ENCODE results near the gene RALGAPA2. TPM values are rescaled to one million over a fixed set of nuclear protein-coding genes. Genes with fewer than 3 reads are reported as not detected.

RALGAPA2 gene
- polyA plus RNA-seq, 1 donor from 2014 or later = 21.8 TPM

DNA sequence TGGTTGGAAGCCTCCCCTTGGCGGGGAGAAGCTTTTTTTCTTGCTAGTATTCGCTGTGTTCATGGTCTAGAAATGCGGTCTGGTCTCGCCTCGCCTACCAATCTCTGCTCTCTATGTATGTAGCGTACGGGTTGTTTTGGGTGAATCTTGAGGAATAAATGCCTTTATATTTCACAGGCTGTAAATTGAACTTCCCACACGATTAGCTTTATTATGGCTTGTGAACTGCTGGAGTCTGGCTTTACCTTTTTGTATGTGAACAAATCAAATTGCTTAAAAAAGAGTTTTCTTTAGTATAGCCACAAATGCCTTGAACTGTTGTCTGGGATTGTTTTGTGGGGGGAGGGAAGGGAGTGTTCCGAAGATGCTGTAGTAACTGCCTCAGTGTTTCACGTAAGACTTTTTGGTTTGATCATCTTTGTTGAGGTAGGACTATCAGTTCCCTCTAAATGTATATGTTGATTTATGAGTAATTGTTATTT lies 342.3 kb downstream of the RALGAPA2 start:
- no peak overlapping the region for H2AFZ ChIP-seq (ENCODE audit: low read depth, low read length)
- H3K4me2 ChIP-seq (ENCODE audit: low read length) = peak overlapping the region; percentile 93
- peak overlapping the region; percentile 80 for H3K9ac ChIP-seq (ENCODE audit: low read length)

DNA sequence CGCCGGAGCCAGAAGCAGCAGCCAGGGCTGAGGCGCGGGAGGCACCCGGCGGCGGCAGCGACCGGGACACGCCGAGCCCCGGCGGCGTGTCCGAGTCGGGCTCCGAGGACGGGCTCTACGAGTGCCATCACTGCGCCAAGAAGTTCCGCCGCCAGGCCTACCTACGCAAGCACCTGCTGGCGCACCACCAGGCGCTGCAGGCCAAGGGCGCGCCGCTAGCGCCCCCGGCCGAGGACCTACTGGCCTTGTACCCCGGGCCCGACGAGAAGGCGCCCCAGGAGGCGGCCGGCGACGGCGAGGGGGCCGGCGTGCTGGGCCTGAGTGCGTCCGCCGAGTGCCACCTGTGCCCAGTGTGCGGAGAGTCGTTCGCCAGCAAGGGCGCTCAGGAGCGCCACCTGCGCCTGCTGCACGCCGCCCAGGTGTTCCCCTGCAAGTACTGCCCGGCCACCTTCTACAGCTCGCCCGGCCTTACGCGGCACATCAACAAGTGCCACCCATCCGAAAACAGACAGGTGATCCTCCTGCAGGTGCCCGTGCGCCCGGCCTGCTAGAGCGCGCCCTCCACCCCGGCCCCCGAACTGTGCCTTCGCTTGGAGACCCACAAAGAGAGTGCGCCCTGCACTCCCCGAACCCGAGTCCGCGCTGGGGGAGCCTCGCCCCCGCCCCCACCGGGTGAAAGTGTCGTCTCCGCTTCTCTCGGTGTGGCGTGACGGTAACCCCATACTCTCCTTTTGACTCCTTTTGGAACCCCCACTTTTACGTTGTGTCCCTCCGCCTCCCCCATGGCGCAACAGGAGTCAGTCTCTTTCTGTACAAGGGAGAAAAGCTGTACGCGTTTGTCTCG lies 343.0 kb downstream of the RALGAPA2 start:
- Histone ChIP-seq H3K27ac (ENCODE audit: low read length) (peak overlapping the region; percentile 26), H3K9ac (ENCODE audit: low read length) (peak overlapping the region; percentile 80), H3K9me2 (ENCODE audit: insufficient read depth, low read length) (no peaks in the 10 kb centered on the region), H3K4me2 (ENCODE audit: low read length) (peak overlapping the region; percentile 93), H3K4me3 (ENCODE audit: low read length) (peak overlapping the region; percentile 83), H2AFZ (ENCODE audit: low read depth, low read length) (no peak overlapping the region), H3K79me2 (replicated peaks; ENCODE audit: insufficient read depth, low read length) (peaks cover 37% of the 10 kb centered on the region), H3K27me3 (ENCODE audit: insufficient read depth, low read depth, low read length) (peaks cover 26% of the 10 kb centered on the region), H4K20me1 (ENCODE audit: insufficient read depth) (peaks cover 6% of the 10 kb centered on the region), H3F3A (ENCODE audit: insufficient read depth, low read length, poor library complexity, severe bottlenecking) (peaks cover 3% of the 10 kb centered on the region), H3K9me3 (ENCODE audit: low read length) (no peaks in the 10 kb centered on the region), H3K36me3 (ENCODE audit: insufficient read depth, low read length) (no peaks in the 10 kb centered on the region)
- peak; percentile 33 for TF ChIP-seq RAD21 (conservative IDR thresholded peaks at IDR 0.05)
- TF ChIP-seq, protein P1, sequence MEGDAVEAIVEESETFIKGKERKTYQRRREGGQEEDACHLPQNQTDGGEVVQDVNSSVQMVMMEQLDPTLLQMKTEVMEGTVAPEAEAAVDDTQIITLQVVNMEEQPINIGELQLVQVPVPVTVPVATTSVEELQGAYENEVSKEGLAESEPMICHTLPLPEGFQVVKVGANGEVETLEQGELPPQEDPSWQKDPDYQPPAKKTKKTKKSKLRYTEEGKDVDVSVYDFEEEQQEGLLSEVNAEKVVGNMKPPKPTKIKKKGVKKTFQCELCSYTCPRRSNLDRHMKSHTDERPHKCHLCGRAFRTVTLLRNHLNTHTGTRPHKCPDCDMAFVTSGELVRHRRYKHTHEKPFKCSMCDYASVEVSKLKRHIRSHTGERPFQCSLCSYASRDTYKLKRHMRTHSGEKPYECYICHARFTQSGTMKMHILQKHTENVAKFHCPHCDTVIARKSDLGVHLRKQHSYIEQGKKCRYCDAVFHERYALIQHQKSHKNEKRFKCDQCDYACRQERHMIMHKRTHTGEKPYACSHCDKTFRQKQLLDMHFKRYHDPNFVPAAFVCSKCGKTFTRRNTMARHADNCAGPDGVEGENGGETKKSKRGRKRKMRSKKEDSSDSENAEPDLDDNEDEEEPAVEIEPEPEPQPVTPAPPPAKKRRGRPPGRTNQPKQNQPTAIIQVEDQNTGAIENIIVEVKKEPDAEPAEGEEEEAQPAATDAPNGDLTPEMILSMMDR (IDR thresholded peaks at IDR 0.05; ENCODE audit: poor library complexity, severe bottlenecking) = peak; percentile 72
- TF ChIP-seq SMC3 (conservative IDR thresholded peaks at IDR 0.05; ENCODE audit: poor library complexity) = peak; percentile 34
- TF ChIP-seq MXI1 (conservative IDR thresholded peaks at IDR 0.05; ENCODE audit: poor library complexity, severe bottlenecking) = peak; percentile 66
- TF ChIP-seq EZH2 (IDR thresholded peaks at IDR 0.05; ENCODE audit: borderline replicate concordance, insufficient read depth, low read length, poor library complexity, severe bottlenecking) = no peak
- TF ChIP-seq POLR2AphosphoS5 (IDR thresholded peaks at IDR 0.05) = no peak
- TF ChIP-seq TAF1 (IDR thresholded peaks at IDR 0.05; ENCODE audit: low read depth) = no peak
- TF ChIP-seq, protein P2, sequence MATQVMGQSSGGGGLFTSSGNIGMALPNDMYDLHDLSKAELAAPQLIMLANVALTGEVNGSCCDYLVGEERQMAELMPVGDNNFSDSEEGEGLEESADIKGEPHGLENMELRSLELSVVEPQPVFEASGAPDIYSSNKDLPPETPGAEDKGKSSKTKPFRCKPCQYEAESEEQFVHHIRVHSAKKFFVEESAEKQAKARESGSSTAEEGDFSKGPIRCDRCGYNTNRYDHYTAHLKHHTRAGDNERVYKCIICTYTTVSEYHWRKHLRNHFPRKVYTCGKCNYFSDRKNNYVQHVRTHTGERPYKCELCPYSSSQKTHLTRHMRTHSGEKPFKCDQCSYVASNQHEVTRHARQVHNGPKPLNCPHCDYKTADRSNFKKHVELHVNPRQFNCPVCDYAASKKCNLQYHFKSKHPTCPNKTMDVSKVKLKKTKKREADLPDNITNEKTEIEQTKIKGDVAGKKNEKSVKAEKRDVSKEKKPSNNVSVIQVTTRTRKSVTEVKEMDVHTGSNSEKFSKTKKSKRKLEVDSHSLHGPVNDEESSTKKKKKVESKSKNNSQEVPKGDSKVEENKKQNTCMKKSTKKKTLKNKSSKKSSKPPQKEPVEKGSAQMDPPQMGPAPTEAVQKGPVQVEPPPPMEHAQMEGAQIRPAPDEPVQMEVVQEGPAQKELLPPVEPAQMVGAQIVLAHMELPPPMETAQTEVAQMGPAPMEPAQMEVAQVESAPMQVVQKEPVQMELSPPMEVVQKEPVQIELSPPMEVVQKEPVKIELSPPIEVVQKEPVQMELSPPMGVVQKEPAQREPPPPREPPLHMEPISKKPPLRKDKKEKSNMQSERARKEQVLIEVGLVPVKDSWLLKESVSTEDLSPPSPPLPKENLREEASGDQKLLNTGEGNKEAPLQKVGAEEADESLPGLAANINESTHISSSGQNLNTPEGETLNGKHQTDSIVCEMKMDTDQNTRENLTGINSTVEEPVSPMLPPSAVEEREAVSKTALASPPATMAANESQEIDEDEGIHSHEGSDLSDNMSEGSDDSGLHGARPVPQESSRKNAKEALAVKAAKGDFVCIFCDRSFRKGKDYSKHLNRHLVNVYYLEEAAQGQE (IDR thresholded peaks at IDR 0.05; ENCODE audit: borderline replicate concordance) = no peak

More for the DNA sequence above, 342.3 kb downstream of the RALGAPA2 start:
- TF ChIP-seq SMC3 (conservative IDR thresholded peaks at IDR 0.05; ENCODE audit: poor library complexity) = no peak
- TF ChIP-seq MXI1 (conservative IDR thresholded peaks at IDR 0.05; ENCODE audit: poor library complexity, severe bottlenecking) = peak; percentile 7
- Histone ChIP-seq H3K36me3 (ENCODE audit: insufficient read depth, low read length) (no peaks in the 10 kb centered on the region), H3K27ac (ENCODE audit: low read length) (peak overlapping the region; percentile 26), H3K27me3 (ENCODE audit: insufficient read depth, low read depth, low read length) (peaks cover 20% of the 10 kb centered on the region), H3F3A (ENCODE audit: insufficient read depth, low read length, poor library complexity, severe bottlenecking) (peaks cover 3% of the 10 kb centered on the region), H4K20me1 (ENCODE audit: insufficient read depth) (peaks cover 6% of the 10 kb centered on the region), H3K9me3 (ENCODE audit: low read length) (no peaks in the 10 kb centered on the region), H3K79me2 (replicated peaks; ENCODE audit: insufficient read depth, low read length) (peaks cover 37% of the 10 kb centered on the region), H3K4me3 (ENCODE audit: low read length) (peak overlapping the region; percentile 83), H3K9me2 (ENCODE audit: insufficient read depth, low read length) (no peaks in the 10 kb centered on the region)

All from neural cell (in vitro differentiated cells).